ENCODE results near the gene FST.

FST gene

GRCh38 chr5:53473633-53474032 lies 6.8 kb upstream of the FST start:
- no peak for DNase-seq (ENCODE audit: low spot score)

- DNase-seq (ENCODE audit: low spot score), result no peak
These were observed 5.1 kb upstream of the FST start for GRCh38 chr5:53475320-53475719.

GRCh38 chr5:53476019-53476418 lies 4.4 kb upstream of the FST start:
- no peak for DNase-seq (ENCODE audit: low spot score)

GRCh38 chr5:53476531-53477480 lies 3.6 kb upstream of the FST start:
- DNase-seq (ENCODE audit: low spot score), result no peak

GRCh38 chr5:53478411-53479044 lies 1.9 kb upstream of the FST start:
- peak; percentile 45 for DNase-seq (ENCODE audit: low spot score)

GRCh38 chr5:53479045-53479589 lies 1.3 kb upstream of the FST start:
- no peak for DNase-seq (ENCODE audit: low spot score)

- DNase-seq (ENCODE audit: low spot score), result no peak
These were observed 626 bp upstream of the FST start for GRCh38 chr5:53479590-53480415.

- DNase-seq (ENCODE audit: low spot score), result no peak
These were observed 894 bp downstream of the FST start for GRCh38 chr5:53481159-53481886.

- DNase-seq (ENCODE audit: low spot score), result no peak
These were observed 1.7 kb downstream of the FST start for GRCh38 chr5:53481887-53482716.

GRCh38 chr5:53482717-53483638 lies 2.5 kb downstream of the FST start:
- no peak for DNase-seq (ENCODE audit: low spot score)

- DNase-seq (ENCODE audit: low spot score), result no peak
These were observed 7.0 kb downstream of the FST start for GRCh38 chr5:53487436-53487835.

- DNase-seq (ENCODE audit: low spot score), result no peak
These were observed 7.8 kb downstream of the FST start for GRCh38 chr5:53488195-53488722.

GRCh38 chr5:53490747-53491146 lies 10.3 kb downstream of the FST start:
- no peak for DNase-seq (ENCODE audit: low spot score)

- DNase-seq (ENCODE audit: low spot score), result no peak
These were observed 20.6 kb downstream of the FST start for GRCh38 chr5:53501054-53501453.

- no peak for DNase-seq (ENCODE audit: low spot score)
These were observed 23.3 kb downstream of the FST start for GRCh38 chr5:53503562-53504218.

- no peak for DNase-seq (ENCODE audit: low spot score)
These were observed 26.6 kb downstream of the FST start for GRCh38 chr5:53507013-53507412.

GRCh38 chr5:53508125-53508524 lies 27.7 kb downstream of the FST start:
- no peak for DNase-seq (ENCODE audit: low spot score)

GRCh38 chr5:53512539-53512938 lies 32.1 kb downstream of the FST start:
- DNase-seq (ENCODE audit: low spot score), result no peak

- no peak for DNase-seq (ENCODE audit: low spot score)
These were observed 35.6 kb downstream of the FST start for GRCh38 chr5:53515988-53516387.

Data from COLO829 (cell line).